Smooth muscle cell (in vitro differentiated cells): ENCODE measurements around the gene ACTN1. TPM values are rescaled to one million over a fixed set of nuclear protein-coding genes. Genes with fewer than 3 reads are reported as not detected.

Experiments
- DNase-seq: peaks from one replicate; lab custom pipeline; 2025; ENCODE audit not compliant: unreplicated experiment; lab: John Stamatoyannopoulos, UW
- H2AFZ ChIP-seq: fragments of 200-600 bp; sonication (generic); 2 replicates; pipeline ENCODE4 v1.6.0; 2016; ENCODE audit warnings: antibody characterized with exemption, low read depth, mild to moderate bottlenecking
- H3F3A ChIP-seq: fragments of 200-600 bp; sonication (generic); 2 replicates; pipeline ENCODE4 v1.6.0; 2017; ENCODE audit warnings: antibody characterized with exemption, low read depth
- H3K27ac ChIP-seq: fragments of 200-600 bp; sonication (generic); 2 replicates; pipeline ENCODE4 v1.5.1; 2016; ENCODE audit warnings: low read depth, mild to moderate bottlenecking
- H3K27me3 ChIP-seq: fragments of 200-600 bp; sonication (generic); 2 replicates; pipeline ENCODE4 v1.6.1; 2016; ENCODE audit warnings: low read depth, mild to moderate bottlenecking
- H3K36me3 ChIP-seq: fragments of 200-600 bp; sonication (generic); 2 replicates; pipeline ENCODE4 v1.5.1; 2016; ENCODE audit warnings: low read depth
- H3K4me1 ChIP-seq: fragments of 200-600 bp; sonication (generic); 2 replicates; pipeline ENCODE4 v1.5.1; 2016; ENCODE audit warnings: low read depth
- H3K4me2 ChIP-seq: fragments of 200-600 bp; sonication (generic); 2 replicates; pipeline ENCODE4 v1.6.0; 2016; ENCODE audit warnings: mild to moderate bottlenecking
- H3K4me3 ChIP-seq: fragments of 200-600 bp; sonication (generic); 2 replicates; pipeline ENCODE4 v1.5.1; 2016; ENCODE audit warnings: mild to moderate bottlenecking
- H3K79me2 ChIP-seq: fragments of 200-600 bp; sonication (generic); 2 replicates; pipeline ENCODE4 v1.6.0; 2016; ENCODE audit warnings: low read depth, mild to moderate bottlenecking
- H3K9ac ChIP-seq: fragments of 200-600 bp; sonication (generic); 2 replicates; pipeline ENCODE4 v1.6.0; 2016; ENCODE audit warnings: low read depth
- H3K9me3 ChIP-seq: fragments of 200-600 bp; sonication (generic); replicated peaks from 2 replicates; pipeline ENCODE4 v1.5.1; 2016; ENCODE audit warnings: low read depth
- H4K20me1 ChIP-seq: fragments of 200-600 bp; sonication (generic); 2 replicates; pipeline ENCODE4 v1.6.0; 2016; ENCODE audit warnings: low read depth
- WGBS: methylation state at CpG from one replicate; pipeline ENCODE4 v1.1.7; 2016; ENCODE audit warnings: low lambda C conversion rate; 5-methylcytosine and 5-hydroxymethylcytosine counted together
- polyA plus RNA-seq: library from polyadenylated mRNA; unstranded; fragments of >200 nt; fragmentation: Nextera tagmentation; extraction: Ambion mirVana; gene quantifications from 2 replicates; pipeline ENCODE4 v1.2.1, GENCODE V29; 2016
- total RNA-seq: library from RNA; depleted of rRNA; stranded (reverse); fragments of >200 nt; gene quantifications from 2 replicates; pipeline ENCODE4 v1.2.3, GENCODE V29; 2014
- TF ChIP-seq, protein P1 (sequence below): fragments of 200-600 bp; sonication (generic); IDR thresholded peaks from 2 replicates; pipeline ENCODE4 v1.5.1; 2017; ENCODE audit warnings: borderline replicate concordance, mild to moderate bottlenecking, antibody characterized with exemption; ENCODE audit not compliant: insufficient read depth, poor library complexity, severe bottlenecking

The ACTN1 gene
- total and polyA plus RNA-seq, 2 experiments from 2014 or later: 422 to 806 TPM

DNA sequence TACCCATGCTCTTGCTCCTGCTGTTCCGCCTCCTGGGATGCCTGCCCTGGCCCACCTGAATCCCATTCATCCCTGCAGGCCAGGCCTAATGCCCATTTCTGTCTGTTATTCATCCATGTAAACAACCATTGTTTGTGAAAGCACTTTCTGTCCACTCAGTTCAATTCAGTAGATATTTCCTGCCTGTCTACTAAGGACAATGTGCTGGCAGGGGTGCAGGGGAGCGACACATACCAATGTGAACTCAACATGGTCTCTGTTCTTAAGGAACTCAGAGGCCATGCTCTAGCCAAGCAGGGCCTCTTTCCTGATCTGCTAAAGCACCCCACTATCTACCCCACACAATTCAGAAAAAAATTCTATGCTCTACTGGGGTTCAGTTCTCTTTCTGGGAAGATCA is 97.7 kb downstream of the ACTN1 start:
- peak overlapping the region; percentile 4 for H3K27ac ChIP-seq
- no peak overlapping the region for H3K4me3 ChIP-seq
- TF ChIP-seq, protein P1, sequence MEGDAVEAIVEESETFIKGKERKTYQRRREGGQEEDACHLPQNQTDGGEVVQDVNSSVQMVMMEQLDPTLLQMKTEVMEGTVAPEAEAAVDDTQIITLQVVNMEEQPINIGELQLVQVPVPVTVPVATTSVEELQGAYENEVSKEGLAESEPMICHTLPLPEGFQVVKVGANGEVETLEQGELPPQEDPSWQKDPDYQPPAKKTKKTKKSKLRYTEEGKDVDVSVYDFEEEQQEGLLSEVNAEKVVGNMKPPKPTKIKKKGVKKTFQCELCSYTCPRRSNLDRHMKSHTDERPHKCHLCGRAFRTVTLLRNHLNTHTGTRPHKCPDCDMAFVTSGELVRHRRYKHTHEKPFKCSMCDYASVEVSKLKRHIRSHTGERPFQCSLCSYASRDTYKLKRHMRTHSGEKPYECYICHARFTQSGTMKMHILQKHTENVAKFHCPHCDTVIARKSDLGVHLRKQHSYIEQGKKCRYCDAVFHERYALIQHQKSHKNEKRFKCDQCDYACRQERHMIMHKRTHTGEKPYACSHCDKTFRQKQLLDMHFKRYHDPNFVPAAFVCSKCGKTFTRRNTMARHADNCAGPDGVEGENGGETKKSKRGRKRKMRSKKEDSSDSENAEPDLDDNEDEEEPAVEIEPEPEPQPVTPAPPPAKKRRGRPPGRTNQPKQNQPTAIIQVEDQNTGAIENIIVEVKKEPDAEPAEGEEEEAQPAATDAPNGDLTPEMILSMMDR: no peak
- H3K4me2 ChIP-seq: no peak overlapping the region
- no peaks in the 10 kb centered on the region for H3K27me3 ChIP-seq
- 100% methylated on average over 2 of the region's 2 CpGs for WGBS
- no peaks in the 10 kb centered on the region for H3K4me1 ChIP-seq
- H2AFZ ChIP-seq: no peak overlapping the region
- peaks cover 61% of the 10 kb centered on the region for H3F3A ChIP-seq
- peaks cover 59% of the 10 kb centered on the region for H3K36me3 ChIP-seq
- H3K79me2 ChIP-seq: peaks cover 6% of the 10 kb centered on the region
- peaks cover 99% of the 10 kb centered on the region for H4K20me1 ChIP-seq
- no peak overlapping the region for H3K9ac ChIP-seq
- no peak for DNase-seq
- no peaks in the 10 kb centered on the region for H3K9me3 ChIP-seq

DNA sequence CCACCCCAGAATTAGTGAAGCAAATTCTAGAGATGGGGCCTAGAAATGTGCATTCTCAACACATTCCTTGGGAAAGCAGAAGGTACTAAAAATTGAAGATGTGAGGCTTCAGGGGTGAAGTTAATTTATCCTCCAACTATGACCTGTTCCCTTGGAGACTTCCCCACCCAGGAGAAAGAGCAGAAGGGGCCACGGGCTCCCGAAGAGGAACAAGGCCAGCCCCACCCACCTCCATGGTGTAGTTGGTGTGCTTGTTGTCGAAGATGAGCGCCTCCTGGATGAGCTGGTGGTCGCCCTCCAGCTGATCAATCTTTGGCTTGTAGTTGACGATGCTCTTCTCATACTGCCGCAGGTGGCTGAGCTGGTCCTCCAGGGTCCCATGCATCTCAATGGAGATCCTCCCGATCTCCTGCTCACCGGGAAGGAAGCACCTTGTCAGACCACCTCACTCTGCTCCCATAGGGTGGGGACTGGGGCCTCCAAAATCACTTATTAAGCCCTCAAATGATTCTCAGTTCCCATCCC is 98.5 kb downstream of the ACTN1 start:
- Histone ChIP-seq H2AFZ (no peak overlapping the region), H3K27ac (peak overlapping the region; percentile 2), H3K9ac (no peak overlapping the region), H3K79me2 (no peaks in the 10 kb centered on the region), H3K36me3 (peaks cover 53% of the 10 kb centered on the region), H3K4me3 (no peak overlapping the region), H3K27me3 (no peaks in the 10 kb centered on the region), H3F3A (peaks cover 59% of the 10 kb centered on the region), H3K4me2 (no peak overlapping the region), H3K9me3 (no peaks in the 10 kb centered on the region), H4K20me1 (peaks cover 99% of the 10 kb centered on the region), H3K4me1 (no peaks in the 10 kb centered on the region)
- WGBS: 99% methylated on average over 9 of the region's 9 CpGs
- TF ChIP-seq, protein P1: no peak
- DNase-seq: no peak

DNA sequence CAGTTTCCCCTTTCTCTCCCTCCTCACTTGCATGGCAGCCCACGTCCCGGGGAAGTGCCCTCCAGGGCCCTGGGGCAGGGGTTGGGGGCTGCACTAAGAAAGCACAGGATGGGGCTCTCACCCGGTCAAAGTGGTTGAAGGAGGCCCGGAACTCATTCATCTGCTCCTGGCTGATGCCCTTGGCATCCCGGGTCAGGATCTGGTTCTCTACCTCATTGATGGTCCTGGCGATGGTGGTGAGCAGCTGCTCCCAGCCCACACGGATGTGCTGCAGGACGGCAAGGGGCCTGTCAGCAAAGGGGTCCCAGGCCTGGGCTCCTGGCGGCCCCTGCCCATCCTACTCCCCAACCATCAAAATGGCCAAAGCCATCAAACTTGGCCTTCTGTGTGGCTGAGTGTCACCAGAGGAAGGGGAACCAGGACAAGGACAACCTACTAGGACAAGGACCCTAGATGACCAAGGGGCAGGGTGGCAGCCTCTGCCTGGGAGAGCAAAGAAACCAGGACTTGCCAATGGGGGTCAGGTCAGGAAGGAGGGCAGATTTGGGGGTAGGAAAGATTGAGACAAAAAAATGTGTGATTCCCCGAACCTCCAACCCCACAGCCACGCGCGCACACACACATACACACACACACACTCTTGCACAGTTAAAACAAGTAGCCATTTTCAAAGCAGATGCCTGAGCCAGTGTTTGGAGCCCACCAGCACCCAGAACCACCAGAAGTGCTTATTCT is 99.1 kb downstream of the ACTN1 start:
- Histone ChIP-seq H2AFZ (no peak overlapping the region), H3K36me3 (peaks cover 54% of the 10 kb centered on the region), H3K9ac (no peak overlapping the region), H3F3A (peaks cover 65% of the 10 kb centered on the region), H3K79me2 (no peaks in the 10 kb centered on the region), H3K27me3 (no peaks in the 10 kb centered on the region), H3K9me3 (no peaks in the 10 kb centered on the region), H4K20me1 (peaks cover 99% of the 10 kb centered on the region), H3K4me3 (no peak overlapping the region), H3K4me1 (no peaks in the 10 kb centered on the region), H3K4me2 (no peak overlapping the region), H3K27ac (peak overlapping the region; percentile 2)
- no peak for DNase-seq
- WGBS: 97% methylated on average over 13 of the region's 13 CpGs
- TF ChIP-seq, protein P1: no peak
